ENCODE data around the gene GMPS. TPM values are rescaled to one million over a fixed set of nuclear protein-coding genes. Genes with fewer than 3 reads are reported as not detected.

Gene GMPS
- polyA plus RNA-seq, 3 donors: 14.3 to 43.4 (median 27.4) TPM

DNA sequence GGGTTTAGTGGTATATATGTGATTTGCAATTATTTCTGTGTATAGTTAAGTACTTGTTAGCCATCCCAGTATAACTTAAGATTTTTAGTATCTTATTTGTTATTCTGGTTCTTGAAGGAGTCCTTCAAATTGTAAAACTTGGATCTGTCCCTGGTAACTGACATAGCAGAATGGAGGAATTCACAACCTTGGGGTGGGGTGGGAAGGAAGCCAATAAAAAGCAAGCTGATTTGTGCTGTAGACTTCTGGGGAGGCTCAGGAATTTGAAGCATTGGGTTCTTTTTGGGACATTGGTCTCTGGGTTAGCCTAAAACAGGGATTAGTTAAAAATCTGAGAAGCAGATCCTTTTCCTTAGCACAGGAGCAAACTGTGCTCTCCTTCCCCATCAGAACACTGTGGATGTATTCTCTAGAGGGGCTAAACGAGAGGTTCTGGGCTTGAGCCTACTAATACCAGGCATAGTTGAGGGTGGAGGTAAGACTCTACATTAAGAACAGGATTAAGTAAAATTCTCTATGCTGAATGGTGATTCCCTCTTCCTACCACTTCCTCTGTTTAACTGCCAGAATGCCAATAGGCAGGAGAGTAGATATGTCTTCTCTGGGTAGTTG, 42.2 kb downstream of the GMPS start:
- Mint-ChIP-seq H3K36me3 (peaks cover 64 to 89% of the 10 kb centered on the region in 2 donors), H3K4me3 (no peak overlapping the region), H3K27ac (peak overlapping the region in 2 of 7 donors; percentile 5 to 45), H3K9me3 (peaks cover 0 to 3% (median 1%) of the 10 kb centered on the region in 7 donors), H3K4me1 (peaks cover 8% of the 10 kb centered on the region), H3K27me3 (ENCODE audit: low read depth in 3 of 3) (peaks cover 0 to 1% (median 0%) of the 10 kb centered on the region in 3 donors)
- Histone ChIP-seq H3K4me3 (replicated peaks in 1 of 3; ENCODE audit: low read depth in 2 of 3, low read length in 3 of 3) (no peak overlapping the region), H3K9me3 (replicated peaks in 1 of 2; ENCODE audit: control insufficient read depth in 1 of 2, insufficient read depth in 1 of 2, low read length in 2 of 2) (no peaks in the 10 kb centered on the region), H2AFZ (ENCODE audit: insufficient read depth, low read depth, low read length, poor library complexity, severe bottlenecking) (no peak overlapping the region), H3K27me3 (ENCODE audit: control insufficient read depth in 2 of 2, insufficient read depth in 2 of 2, low read length in 2 of 2) (no peaks in the 10 kb centered on the region), H3K4me2 (replicated peaks; ENCODE audit: extremely low read depth, low read length, poor library complexity, severe bottlenecking) (no peak overlapping the region), H3K4me1 (ENCODE audit: control insufficient read depth in 1 of 2, insufficient read depth in 2 of 2, low read length in 2 of 2) (peaks cover 7 to 8% of the 10 kb centered on the region in 2 donors), H3K27ac (ENCODE audit: low read depth in 1 of 2, low read length in 2 of 2) (no peak overlapping the region), H4K20me1 (ENCODE audit: insufficient read depth, low read length) (no peaks in the 10 kb centered on the region), H3K79me2 (ENCODE audit: insufficient read depth, low read length) (no peaks in the 10 kb centered on the region), H3K36me3 (replicated peaks in 1 of 2; ENCODE audit: control insufficient read depth in 1 of 2, insufficient read depth in 2 of 2, low read length in 2 of 2) (peaks cover 57 to 87% of the 10 kb centered on the region in 2 donors), H3K9ac (ENCODE audit: insufficient read depth, low read length, poor library complexity, severe bottlenecking) (no peak overlapping the region)
- intact Hi-C loops (cut with micrococcal nuclease): no loop called here
- no peak for TF ChIP-seq CTCF (IDR thresholded peaks at IDR 0.05)
- no peak for DNase-seq
- WGBS (ENCODE audit: insufficient coverage): no CpG with 5 or more reads among the region's 1 CpG

DNA sequence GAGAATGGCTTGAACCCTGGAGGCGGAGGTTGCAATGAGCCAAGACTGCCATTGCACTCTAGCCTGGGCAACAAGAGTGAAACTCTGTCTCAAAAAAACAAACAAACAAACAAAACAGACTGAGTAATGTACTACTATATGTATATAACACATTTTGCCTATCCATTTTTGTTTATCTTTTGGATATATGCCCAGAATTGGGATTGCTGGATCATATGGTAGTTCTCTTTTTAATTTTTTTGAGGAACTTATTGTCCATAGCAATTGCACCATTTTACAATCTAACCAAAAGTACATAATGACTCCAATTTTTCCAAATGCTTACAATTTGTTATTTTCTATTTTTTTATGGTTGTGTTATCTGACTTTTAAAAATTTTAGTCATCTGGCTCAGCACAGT, 47.3 kb downstream of the GMPS start:
- H3K36me3 Mint-ChIP-seq: peaks cover 61 to 63% of the 10 kb centered on the region in 2 donors
- H3K9me3 Mint-ChIP-seq: no peaks in the 10 kb centered on the region
- H3K4me1 ChIP-seq (ENCODE audit: control insufficient read depth in 1 of 2, insufficient read depth in 2 of 2, low read length in 2 of 2): no peaks in the 10 kb centered on the region
- no peak overlapping the region for H2AFZ ChIP-seq (ENCODE audit: insufficient read depth, low read depth, low read length, poor library complexity, severe bottlenecking)
- no peaks in the 10 kb centered on the region for H3K4me1 Mint-ChIP-seq
- H3K4me3 ChIP-seq (replicated peaks in 1 of 3; ENCODE audit: low read depth in 2 of 3, low read length in 3 of 3): no peak overlapping the region
- no peaks in the 10 kb centered on the region for H4K20me1 ChIP-seq (ENCODE audit: insufficient read depth, low read length)
- H3K9ac ChIP-seq (ENCODE audit: insufficient read depth, low read length, poor library complexity, severe bottlenecking): no peak overlapping the region
- peak overlapping the region in 2 of 7 donors; percentile 32 to 38 for H3K27ac Mint-ChIP-seq
- TF ChIP-seq CTCF (IDR thresholded peaks at IDR 0.05): no peak
- no peaks in the 10 kb centered on the region for H3K9me3 ChIP-seq (replicated peaks in 1 of 2; ENCODE audit: control insufficient read depth in 1 of 2, insufficient read depth in 1 of 2, low read length in 2 of 2)
- no peaks in the 10 kb centered on the region for H3K27me3 ChIP-seq (ENCODE audit: control insufficient read depth in 2 of 2, insufficient read depth in 2 of 2, low read length in 2 of 2)
- no peaks in the 10 kb centered on the region for H3K27me3 Mint-ChIP-seq (ENCODE audit: low read depth in 3 of 3)
- no peak overlapping the region for H3K4me3 Mint-ChIP-seq
- no peaks in the 10 kb centered on the region for H3K79me2 ChIP-seq (ENCODE audit: insufficient read depth, low read length)
- peaks cover 67 to 98% of the 10 kb centered on the region in 2 donors for H3K36me3 ChIP-seq (replicated peaks in 1 of 2; ENCODE audit: control insufficient read depth in 1 of 2, insufficient read depth in 2 of 2, low read length in 2 of 2)
- no peak overlapping the region for H3K4me2 ChIP-seq (replicated peaks; ENCODE audit: extremely low read depth, low read length, poor library complexity, severe bottlenecking)
- WGBS (ENCODE audit: insufficient coverage): no CpG with 5 or more reads among the region's 1 CpG
- DNase-seq: no peak
- H3K27ac ChIP-seq (ENCODE audit: low read depth in 1 of 2, low read length in 2 of 2): no peak overlapping the region
- intact Hi-C loops (cut with micrococcal nuclease): no loop called here

Data from CD14-positive monocyte (primary cell).